Hepatocyte (in vitro differentiated cells): ENCODE data around the gene DRC1. TPM values are rescaled to one million over a fixed set of nuclear protein-coding genes. Genes with fewer than 3 reads are reported as not detected.
A peak's percentile ranks its signal among the peaks of the same experiment; 100 is the strongest.

Experiments
- DNase-seq: peaks from one replicate; pipeline ENCODE4 v3.0.0-alpha.2; 2016; ENCODE audit warnings: low spot score
- H2AFZ ChIP-seq: fragments of 200-600 bp; sonication (generic); 2 replicates; pipeline ENCODE4 v1.6.0; 2016; ENCODE audit warnings: antibody characterized with exemption, mild to moderate bottlenecking
- H3K27ac ChIP-seq: fragments of 200-600 bp; sonication (generic); 2 replicates; pipeline ENCODE4 v1.5.1; 2016; ENCODE audit warnings: mild to moderate bottlenecking
- H3K27me3 ChIP-seq: fragments of 200-600 bp; sonication (generic); 2 replicates; pipeline ENCODE4 v1.6.1; 2016
- H3K36me3 ChIP-seq: fragments of 200-600 bp; sonication (generic); replicated peaks from 2 replicates; pipeline ENCODE4 v1.5.1; 2016; ENCODE audit warnings: low read depth; ENCODE audit not compliant: insufficient read depth
- H3K4me1 ChIP-seq: fragments of 200-600 bp; sonication (generic); 2 replicates; pipeline ENCODE4 v1.5.1; 2016; ENCODE audit warnings: mild to moderate bottlenecking, moderate library complexity; ENCODE audit not compliant: insufficient read depth
- H3K4me2 ChIP-seq: fragments of 200-600 bp; sonication (generic); 2 replicates; pipeline ENCODE4 v1.6.0; 2016
- H3K4me3 ChIP-seq: fragments of 200-600 bp; sonication (generic); 2 replicates; pipeline ENCODE4 v1.5.1; 2016; ENCODE audit warnings: mild to moderate bottlenecking
- H3K79me2 ChIP-seq: fragments of 200-600 bp; sonication (generic); 2 replicates; pipeline ENCODE4 v1.6.0; 2017; ENCODE audit warnings: mild to moderate bottlenecking
- H3K9me2 ChIP-seq: fragments of 200-600 bp; sonication (generic); replicated peaks from 2 replicates; pipeline ENCODE4 v1.6.0; 2017; ENCODE audit warnings: mild to moderate bottlenecking; ENCODE audit not compliant: insufficient read depth
- H3K9me3 ChIP-seq: fragments of 200-600 bp; sonication (generic); 2 replicates; pipeline ENCODE4 v1.5.1; 2016; ENCODE audit warnings: low read depth, mild to moderate bottlenecking
- H4K20me1 ChIP-seq: fragments of 200-600 bp; sonication (generic); 2 replicates; pipeline ENCODE4 v1.6.0; 2016; ENCODE audit warnings: mild to moderate bottlenecking; ENCODE audit not compliant: insufficient read depth, poor library complexity, severe bottlenecking
- EZH2 ChIP-seq: fragments of 200-600 bp; sonication (generic); IDR thresholded peaks from 2 replicates; pipeline ENCODE4 v1.6.1; 2016; ENCODE audit warnings: antibody characterized with exemption, mild to moderate bottlenecking, borderline replicate concordance
- EZH2phosphoT487 ChIP-seq: fragments of 200-600 bp; sonication (generic); IDR thresholded peaks from one replicate; pipeline ENCODE4 v1.6.1; 2018; ENCODE audit warnings: antibody characterized with exemption, mild to moderate bottlenecking, low read depth, moderate library complexity; ENCODE audit not compliant: unreplicated experiment, severe bottlenecking
- WGBS: methylation state at CpG from one replicate; pipeline ENCODE4 v1.1.6; 2016; ENCODE audit warnings: low lambda C conversion rate; ENCODE audit errors: missing lambda C conversion rate; 5-methylcytosine and 5-hydroxymethylcytosine counted together
- polyA plus RNA-seq: library from polyadenylated mRNA; unstranded; fragments of >200 nt; fragmentation: Nextera tagmentation; extraction: Ambion mirVana; gene quantifications from 2 replicates; pipeline ENCODE4 v1.2.1, GENCODE V29; 2016
- total RNA-seq: library from RNA; depleted of rRNA; stranded (reverse); fragments of >200 nt; gene quantifications from 2 replicates; pipeline ENCODE4 v1.2.3, GENCODE V29; 2014
- TF ChIP-seq, protein P1 (sequence below): fragments of 200-600 bp; sonication (generic); IDR thresholded peaks from 2 replicates; pipeline ENCODE4 v1.5.1; 2016; ENCODE audit warnings: antibody characterized with exemption, mild to moderate bottlenecking; ENCODE audit not compliant: poor library complexity

The DRC1 gene
- total and polyA plus RNA-seq, 2 experiments from 2014 or later: 0.06 TPM; not detected in 1

DNA sequence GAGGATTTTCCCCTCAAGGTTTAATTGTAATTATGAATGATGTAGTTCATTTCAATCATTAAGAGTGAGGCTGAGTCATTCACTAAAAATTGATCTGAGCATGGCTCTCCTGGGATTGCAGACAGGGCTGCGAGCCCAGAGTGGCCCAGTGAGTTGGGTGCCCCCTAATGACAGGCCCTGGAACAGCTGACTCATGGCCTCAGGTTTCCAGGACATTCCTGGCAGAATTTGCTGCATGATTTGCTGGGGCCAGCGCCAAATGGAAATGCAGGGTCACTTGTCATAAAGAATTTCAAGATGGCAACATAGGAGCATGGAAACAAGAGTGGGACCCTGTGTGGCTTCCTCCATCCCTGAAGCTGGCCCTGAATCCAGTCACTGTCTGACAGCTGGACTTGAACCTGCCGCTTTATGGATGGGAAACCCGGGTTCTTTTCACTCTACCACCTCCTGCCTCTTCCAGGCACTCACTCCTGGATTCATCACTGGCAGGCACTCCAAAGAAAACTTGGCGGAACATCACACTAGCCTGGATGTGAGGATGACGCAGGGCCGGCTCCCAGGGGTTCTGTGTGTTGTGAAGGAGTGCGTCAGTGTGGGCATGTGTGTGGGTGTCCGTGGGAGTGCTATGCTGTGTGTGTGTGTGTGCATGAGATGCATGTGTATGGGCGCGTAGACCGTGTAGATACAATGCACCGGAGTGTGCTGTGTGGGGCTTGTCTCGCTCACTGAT, 61.0 kb downstream of the DRC1 start:
- peak; percentile 77 for DNase-seq
- peaks cover 3% of the 10 kb centered on the region for H3K4me1 ChIP-seq
- H3K9me2 ChIP-seq: no peaks in the 10 kb centered on the region
- no peak for TF ChIP-seq EZH2phosphoT487
- TF ChIP-seq, protein P1, sequence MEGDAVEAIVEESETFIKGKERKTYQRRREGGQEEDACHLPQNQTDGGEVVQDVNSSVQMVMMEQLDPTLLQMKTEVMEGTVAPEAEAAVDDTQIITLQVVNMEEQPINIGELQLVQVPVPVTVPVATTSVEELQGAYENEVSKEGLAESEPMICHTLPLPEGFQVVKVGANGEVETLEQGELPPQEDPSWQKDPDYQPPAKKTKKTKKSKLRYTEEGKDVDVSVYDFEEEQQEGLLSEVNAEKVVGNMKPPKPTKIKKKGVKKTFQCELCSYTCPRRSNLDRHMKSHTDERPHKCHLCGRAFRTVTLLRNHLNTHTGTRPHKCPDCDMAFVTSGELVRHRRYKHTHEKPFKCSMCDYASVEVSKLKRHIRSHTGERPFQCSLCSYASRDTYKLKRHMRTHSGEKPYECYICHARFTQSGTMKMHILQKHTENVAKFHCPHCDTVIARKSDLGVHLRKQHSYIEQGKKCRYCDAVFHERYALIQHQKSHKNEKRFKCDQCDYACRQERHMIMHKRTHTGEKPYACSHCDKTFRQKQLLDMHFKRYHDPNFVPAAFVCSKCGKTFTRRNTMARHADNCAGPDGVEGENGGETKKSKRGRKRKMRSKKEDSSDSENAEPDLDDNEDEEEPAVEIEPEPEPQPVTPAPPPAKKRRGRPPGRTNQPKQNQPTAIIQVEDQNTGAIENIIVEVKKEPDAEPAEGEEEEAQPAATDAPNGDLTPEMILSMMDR: peak; percentile 54
- no peak overlapping the region for H3K4me3 ChIP-seq
- H3K36me3 ChIP-seq: no peaks in the 10 kb centered on the region
- H2AFZ ChIP-seq: no peak overlapping the region
- H3K27ac ChIP-seq: no peak overlapping the region
- H3K79me2 ChIP-seq: no peaks in the 10 kb centered on the region
- H4K20me1 ChIP-seq: no peaks in the 10 kb centered on the region
- no peaks in the 10 kb centered on the region for H3K27me3 ChIP-seq
- WGBS: 91% methylated on average over 14 of the region's 14 CpGs
- H3K9me3 ChIP-seq: no peaks in the 10 kb centered on the region
- no peak overlapping the region for H3K4me2 ChIP-seq

DNA sequence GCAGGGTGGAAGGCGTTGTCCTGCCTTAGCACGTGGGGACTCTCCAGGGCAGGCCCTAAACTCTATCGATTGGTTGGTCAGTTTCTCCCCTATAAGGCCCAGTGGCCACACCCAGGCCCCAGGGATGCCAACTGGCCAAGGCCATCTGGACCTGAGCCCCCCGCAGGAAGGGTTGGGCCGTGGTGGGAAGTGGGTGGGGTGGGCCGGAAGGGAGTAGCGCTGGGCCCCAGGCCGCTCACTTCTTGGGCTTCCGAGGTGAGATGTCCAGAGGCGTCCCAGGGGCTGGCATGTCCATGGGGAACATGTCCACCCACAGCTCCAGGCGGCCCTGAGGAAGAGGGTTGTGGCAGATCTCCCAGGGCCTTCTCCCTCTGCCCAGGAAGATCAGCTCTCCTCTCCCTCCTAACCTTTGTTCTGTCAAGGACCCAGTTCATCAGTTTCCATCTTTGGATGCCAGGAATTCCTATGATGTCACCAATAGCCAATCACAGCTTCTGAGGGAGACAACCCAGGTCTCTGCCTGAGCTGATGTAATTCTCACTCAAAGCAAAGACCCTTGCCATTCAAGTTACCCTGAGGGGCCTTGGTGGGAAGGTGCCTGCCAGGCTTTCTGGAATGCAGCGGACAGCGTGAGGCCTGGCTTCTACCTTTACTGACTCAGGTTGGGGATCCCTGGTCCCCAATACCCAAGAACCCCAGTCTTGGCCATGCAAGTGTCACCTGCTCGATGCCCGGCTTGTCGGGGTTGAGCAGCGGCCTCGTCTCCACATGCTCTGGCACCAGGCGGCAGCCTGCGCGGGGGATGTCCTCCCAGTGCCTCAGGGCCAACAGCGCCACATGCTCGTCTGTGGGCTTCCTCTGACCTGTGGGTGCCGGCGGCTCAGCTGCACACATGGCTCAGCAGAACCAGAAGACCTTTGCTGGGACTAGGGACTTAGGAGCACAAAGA, 61.8 kb downstream of the DRC1 start:
- Histone ChIP-seq H3K9me2 (no peaks in the 10 kb centered on the region), H3K79me2 (no peaks in the 10 kb centered on the region), H3K9me3 (no peaks in the 10 kb centered on the region), H3K27ac (no peak overlapping the region), H2AFZ (no peak overlapping the region), H3K4me1 (no peaks in the 10 kb centered on the region), H3K27me3 (no peaks in the 10 kb centered on the region), H3K4me3 (no peak overlapping the region), H4K20me1 (no peaks in the 10 kb centered on the region), H3K4me2 (no peak overlapping the region), H3K36me3 (no peaks in the 10 kb centered on the region)
- TF ChIP-seq, protein P1: no peak
- no peak for TF ChIP-seq EZH2phosphoT487
- TF ChIP-seq EZH2: no peak
- WGBS: 92% methylated on average over 25 of the region's 25 CpGs
- DNase-seq: no peak

DNA sequence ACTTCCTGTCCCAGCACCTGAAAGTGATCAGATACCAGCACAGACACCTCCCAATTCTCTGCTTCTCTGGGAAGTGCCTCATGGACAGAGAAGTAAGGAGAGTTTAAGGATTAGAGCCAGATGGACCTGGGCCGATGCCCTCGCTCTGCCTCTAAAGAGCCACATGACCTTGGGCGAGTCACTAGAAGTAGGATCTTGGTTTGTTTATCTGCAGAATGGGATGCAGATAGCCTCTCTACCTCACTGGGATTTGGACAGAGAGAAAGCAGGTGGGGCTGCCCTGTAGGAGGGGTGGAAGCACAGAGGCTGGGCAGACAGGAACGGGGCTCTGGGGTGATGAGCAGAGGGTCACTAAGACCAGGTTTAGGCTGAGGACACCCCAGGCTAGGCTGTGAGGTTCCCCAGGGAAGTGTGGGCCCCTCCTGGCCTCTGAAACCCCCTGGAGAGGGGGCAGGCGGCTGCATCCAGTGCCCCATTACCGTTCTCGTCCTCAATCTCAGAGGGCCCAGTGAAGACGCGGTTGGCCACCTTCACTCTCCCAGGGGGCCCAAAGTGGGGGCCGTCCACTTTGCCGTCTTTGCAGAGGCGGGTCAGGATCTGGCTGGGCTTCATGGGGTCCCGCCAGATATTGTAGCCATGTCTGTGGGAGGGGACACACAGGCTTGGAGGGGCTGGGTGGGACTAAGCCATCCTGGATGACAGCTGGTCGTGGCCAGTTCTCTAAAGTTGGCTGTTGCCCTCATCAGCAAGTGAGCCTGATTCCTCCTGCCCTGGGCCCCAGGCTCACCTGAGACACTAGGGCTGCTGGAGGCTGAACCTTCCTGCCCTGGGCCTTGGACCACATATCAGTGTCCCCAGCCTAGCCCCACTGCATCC, 62.9 kb downstream of the DRC1 start:
- no peaks in the 10 kb centered on the region for H3K9me2 ChIP-seq
- H3K27ac ChIP-seq: no peak overlapping the region
- H3K4me2 ChIP-seq: no peak overlapping the region
- no peaks in the 10 kb centered on the region for H3K27me3 ChIP-seq
- no peaks in the 10 kb centered on the region for H3K79me2 ChIP-seq
- TF ChIP-seq EZH2: no peak
- no peak for TF ChIP-seq EZH2phosphoT487
- TF ChIP-seq, protein P1: no peak
- no peak overlapping the region for H3K4me3 ChIP-seq
- no peaks in the 10 kb centered on the region for H3K4me1 ChIP-seq
- H2AFZ ChIP-seq: no peak overlapping the region
- no peaks in the 10 kb centered on the region for H4K20me1 ChIP-seq
- 87% methylated on average over 14 of the region's 14 CpGs for WGBS
- no peaks in the 10 kb centered on the region for H3K9me3 ChIP-seq
- DNase-seq: no peak
- no peaks in the 10 kb centered on the region for H3K36me3 ChIP-seq
